Prostate gland (tissue), 2 donors: ENCODE data around the gene GMDS.

Source experiments
- POLR2A ChIP-seq: fragments of 450-650 bp; IDR thresholded peaks from one replicate; pipeline ENCODE4 v1.6.1; 2016; ENCODE audit warnings: antibody characterized with exemption, mild to moderate bottlenecking
- TF ChIP-seq, protein P1 (sequence below), 4 experiments: fragments of 200-600 bp in 2 of 4; fragments of 450-650 bp in 2 of 4; sonication (generic) in 2 of 4; IDR thresholded peaks; 1 replicate in 3 of 4; 2 replicates in 1 of 4; pipeline ENCODE4 v1.5.1; 2016 to 2019; ENCODE audit warnings: antibody characterized with exemption in 4 of 4, mild to moderate bottlenecking in 2 of 4, moderate library complexity in 2 of 4

DNA sequence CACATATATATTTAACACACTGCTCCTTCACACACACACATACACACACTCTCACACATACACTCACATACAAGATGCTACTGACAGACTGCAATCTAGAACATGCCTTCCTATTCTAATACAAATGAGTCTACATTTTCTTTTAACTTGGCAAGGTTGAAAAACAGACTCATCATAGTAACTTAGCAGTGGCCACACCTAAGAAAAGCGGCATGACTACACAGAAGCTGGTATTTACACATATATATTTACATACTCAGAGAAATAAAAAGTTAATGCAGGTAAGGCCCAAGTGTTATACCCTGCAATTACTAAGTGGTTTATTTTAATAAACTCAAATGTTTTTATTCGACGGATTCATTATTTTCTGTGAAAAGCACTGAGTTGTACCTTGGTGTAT is 426.4 kb downstream of the GMDS start:
- TF ChIP-seq, protein P1, sequence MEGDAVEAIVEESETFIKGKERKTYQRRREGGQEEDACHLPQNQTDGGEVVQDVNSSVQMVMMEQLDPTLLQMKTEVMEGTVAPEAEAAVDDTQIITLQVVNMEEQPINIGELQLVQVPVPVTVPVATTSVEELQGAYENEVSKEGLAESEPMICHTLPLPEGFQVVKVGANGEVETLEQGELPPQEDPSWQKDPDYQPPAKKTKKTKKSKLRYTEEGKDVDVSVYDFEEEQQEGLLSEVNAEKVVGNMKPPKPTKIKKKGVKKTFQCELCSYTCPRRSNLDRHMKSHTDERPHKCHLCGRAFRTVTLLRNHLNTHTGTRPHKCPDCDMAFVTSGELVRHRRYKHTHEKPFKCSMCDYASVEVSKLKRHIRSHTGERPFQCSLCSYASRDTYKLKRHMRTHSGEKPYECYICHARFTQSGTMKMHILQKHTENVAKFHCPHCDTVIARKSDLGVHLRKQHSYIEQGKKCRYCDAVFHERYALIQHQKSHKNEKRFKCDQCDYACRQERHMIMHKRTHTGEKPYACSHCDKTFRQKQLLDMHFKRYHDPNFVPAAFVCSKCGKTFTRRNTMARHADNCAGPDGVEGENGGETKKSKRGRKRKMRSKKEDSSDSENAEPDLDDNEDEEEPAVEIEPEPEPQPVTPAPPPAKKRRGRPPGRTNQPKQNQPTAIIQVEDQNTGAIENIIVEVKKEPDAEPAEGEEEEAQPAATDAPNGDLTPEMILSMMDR (IDR thresholded peaks at IDR 0.05): no peak
- TF ChIP-seq POLR2A: no peak
